Activated T-cell treated with anti-CD3 and anti-CD28 coated beads, Interleukin-2, amount 50 U/mL, for 1 hour (primary cell): Measurements from ENCODE around the gene NPFF.

Experiments
- DNase-seq: peaks from one replicate; pipeline ENCODE4 v3.0.0-alpha.2; 2020

The NPFF gene

GRCh38 chr12:53472056-53472582, 35.2 kb downstream of the NPFF start:
- DNase-seq, result no peak

GRCh38 chr12:53468282-53468681, 39.0 kb downstream of the NPFF start:
- DNase-seq, result no peak

GRCh38 chr12:53467880-53468279, 39.4 kb downstream of the NPFF start:
- no peak for DNase-seq

- no peak for DNase-seq
Observed at GRCh38 chr12:53467082-53467481, 40.2 kb downstream of the NPFF start.

GRCh38 chr12:53466640-53467039, 40.6 kb downstream of the NPFF start:
- no peak for DNase-seq

GRCh38 chr12:53465679-53466078, 41.6 kb downstream of the NPFF start:
- DNase-seq, result no peak

GRCh38 chr12:53464685-53465418, 42.4 kb downstream of the NPFF start:
- DNase-seq, result no peak

GRCh38 chr12:53463802-53464560, 43.3 kb downstream of the NPFF start:
- no peak for DNase-seq

GRCh38 chr12:53462935-53463334, 44.3 kb downstream of the NPFF start:
- DNase-seq, result no peak

GRCh38 chr12:53461591-53461990, 45.7 kb downstream of the NPFF start:
- no peak for DNase-seq

GRCh38 chr12:53461059-53461458, 46.2 kb downstream of the NPFF start:
- no peak for DNase-seq

GRCh38 chr12:53459097-53459496, 48.2 kb downstream of the NPFF start:
- DNase-seq, result no peak
